Measurements from ENCODE around the gene ACP2.

DNA sequence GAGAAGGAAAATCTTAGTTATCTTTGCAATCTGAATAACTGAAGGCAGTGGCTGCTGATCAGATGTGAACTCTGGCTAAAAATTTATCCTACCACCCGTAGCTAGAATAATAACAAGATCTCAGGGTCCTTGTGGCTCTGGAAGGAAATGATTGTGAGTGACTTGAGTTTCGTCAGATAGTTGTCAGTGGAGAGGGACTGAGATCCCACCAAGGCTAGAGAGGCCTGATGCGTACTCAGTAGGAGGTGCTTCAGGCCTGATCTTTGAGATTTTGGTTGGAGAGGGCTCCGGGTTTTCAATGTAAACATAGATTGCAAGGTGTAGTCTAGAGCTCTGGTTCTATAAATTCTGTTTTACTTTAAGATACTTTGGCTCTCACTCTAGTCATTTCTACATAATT lies 22.7 kb upstream of the ACP2 start:
- TF ChIP-seq CTCF (IDR thresholded peaks at IDR 0.05) (no peak), ZFX (IDR thresholded peaks at IDR 0.05; ENCODE audit: borderline replicate concordance) (no peak)

Measured in 22Rv1 (cell line).